ENCODE results near the gene MLANA.
A peak's percentile ranks its signal among the peaks of the same experiment; 100 is the strongest.
"Not testable (repeated sequence)": the region's sequence is repeated elsewhere in the genome, so short reads cannot be mapped to it uniquely, and the experiment has no call there.

MLANA gene

DNA sequence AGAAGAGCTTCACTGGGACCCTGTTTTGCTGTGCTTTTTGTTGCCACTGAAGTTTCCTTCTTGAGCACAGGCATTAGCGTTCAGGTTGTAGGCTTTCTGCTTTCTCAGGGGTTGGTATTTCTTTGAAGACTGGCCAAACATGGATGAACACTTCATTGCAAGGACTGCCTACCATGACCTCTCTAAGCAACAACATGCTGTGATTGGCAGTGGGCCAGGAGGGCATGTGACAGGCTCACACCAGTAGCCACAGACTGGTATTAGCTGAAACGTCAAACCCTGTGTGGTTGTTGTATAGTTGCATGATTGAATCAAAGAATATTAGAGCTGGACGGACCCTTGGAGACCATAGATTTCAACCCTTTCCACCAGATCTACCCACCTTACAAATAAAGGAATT lies 20.0 kb upstream of the MLANA start:
- no peak for DNase-seq

DNA sequence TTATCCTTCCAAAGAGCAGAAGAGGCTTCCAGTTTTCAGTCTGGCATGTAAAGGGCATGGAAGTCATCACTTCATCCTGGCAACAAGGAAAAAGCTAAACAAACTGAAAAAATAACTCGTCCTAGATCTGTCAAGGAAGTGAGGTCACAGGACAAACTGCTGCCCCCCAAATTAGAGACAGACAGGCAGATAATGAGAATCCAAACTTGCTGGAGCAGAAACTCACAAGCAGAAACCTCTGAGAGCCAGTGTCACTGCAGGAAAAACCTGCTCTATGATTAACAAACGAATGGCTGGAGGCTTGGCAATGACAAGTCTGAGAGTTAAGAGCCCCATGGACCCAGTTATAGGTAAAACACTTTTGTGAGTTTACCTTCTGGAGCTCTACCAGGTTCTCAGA lies 18.9 kb upstream of the MLANA start:
- DNase-seq = no peak

GRCh38 chr9:5872511-5872910 lies 18.2 kb upstream of the MLANA start:
- DNase-seq = no peak

DNA sequence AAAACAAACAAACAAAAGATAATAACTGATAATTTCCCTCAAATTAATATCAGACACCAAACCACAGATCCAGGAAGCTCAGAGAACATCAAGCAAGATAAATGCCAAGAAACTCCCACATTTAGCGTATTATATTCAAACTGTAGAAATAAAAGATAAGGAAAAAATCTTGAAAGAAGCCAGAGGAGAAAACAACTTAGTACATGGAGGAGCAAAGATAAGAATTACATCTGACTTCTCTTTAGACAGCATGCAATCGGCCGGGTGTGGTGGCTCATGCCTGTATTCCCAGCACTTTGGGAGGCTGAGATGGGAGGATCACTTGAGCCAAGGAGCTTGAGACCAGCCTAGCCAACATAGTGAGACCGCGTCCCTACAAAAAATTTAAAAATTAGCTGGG lies 17.2 kb upstream of the MLANA start:
- DNase-seq = peak; percentile 44

- no peak for DNase-seq
Observed at GRCh38 chr9:5874048-5874447, 16.6 kb upstream of the MLANA start.

DNA sequence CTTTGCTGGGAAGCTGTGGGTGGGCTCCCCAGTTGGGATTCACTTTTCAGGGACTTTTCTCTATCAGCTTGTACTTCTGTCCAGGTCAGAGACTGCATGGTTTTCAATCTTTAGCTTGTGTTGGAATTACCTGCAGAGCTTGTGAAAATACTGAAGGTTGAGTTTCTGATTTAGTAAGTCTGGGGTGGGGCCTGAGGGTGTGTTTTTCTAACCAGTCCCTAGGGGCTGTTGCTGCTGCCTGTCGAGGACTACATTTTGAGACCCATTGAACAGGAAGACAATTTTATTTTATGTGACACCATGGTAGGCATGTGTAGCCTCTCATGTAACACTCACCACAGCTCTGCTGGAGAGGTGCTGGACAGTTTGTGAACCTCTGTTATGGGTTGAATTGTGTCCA lies 14.7 kb upstream of the MLANA start:
- no peak for DNase-seq

DNA sequence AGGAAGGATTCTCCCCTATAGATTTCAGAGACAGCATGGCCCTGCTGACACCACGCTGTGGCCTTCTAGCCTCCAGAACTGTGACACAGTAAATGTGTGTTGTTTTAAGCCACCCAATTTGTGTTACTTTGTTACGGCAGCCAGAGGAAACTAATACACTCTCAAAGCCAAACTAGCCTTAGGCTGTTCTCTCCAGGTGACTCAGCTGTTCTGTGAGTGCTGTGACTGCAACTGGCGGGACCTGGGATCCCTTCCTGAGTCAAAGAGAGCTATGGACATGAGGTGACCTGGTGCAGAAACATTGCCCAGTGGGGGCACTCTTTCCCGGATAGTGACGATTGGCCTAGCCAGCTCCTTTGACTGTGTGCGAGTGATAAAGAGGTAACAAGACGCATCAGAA lies 14.0 kb upstream of the MLANA start:
- DNase-seq = no peak

GRCh38 chr9:5879419-5880181 lies 11.1 kb upstream of the MLANA start:
- DNase-seq = peak; percentile 82

GRCh38 chr9:5882244-5883012 lies 8.3 kb upstream of the MLANA start:
- not testable (repeated sequence) for DNase-seq

DNA sequence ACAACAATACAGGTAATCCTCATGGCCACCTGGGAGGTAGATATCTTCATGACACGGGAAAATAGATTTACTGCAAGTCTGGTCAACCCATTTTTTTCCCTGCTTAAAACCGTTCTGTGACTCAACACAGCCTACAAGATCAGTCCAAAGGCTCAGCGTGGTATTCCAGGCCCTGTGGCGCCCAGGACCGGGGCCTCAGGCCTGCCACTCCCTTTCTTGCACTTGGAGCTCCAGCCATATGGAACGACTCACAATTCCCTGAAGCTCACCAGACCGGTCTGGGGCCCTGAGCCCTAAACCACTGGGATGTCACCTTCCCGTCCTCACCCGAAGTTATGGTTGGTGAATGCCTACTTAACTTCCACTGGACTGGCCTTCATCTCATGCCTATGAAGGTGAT lies 6.5 kb upstream of the MLANA start:
- DNase-seq = no peak

DNA sequence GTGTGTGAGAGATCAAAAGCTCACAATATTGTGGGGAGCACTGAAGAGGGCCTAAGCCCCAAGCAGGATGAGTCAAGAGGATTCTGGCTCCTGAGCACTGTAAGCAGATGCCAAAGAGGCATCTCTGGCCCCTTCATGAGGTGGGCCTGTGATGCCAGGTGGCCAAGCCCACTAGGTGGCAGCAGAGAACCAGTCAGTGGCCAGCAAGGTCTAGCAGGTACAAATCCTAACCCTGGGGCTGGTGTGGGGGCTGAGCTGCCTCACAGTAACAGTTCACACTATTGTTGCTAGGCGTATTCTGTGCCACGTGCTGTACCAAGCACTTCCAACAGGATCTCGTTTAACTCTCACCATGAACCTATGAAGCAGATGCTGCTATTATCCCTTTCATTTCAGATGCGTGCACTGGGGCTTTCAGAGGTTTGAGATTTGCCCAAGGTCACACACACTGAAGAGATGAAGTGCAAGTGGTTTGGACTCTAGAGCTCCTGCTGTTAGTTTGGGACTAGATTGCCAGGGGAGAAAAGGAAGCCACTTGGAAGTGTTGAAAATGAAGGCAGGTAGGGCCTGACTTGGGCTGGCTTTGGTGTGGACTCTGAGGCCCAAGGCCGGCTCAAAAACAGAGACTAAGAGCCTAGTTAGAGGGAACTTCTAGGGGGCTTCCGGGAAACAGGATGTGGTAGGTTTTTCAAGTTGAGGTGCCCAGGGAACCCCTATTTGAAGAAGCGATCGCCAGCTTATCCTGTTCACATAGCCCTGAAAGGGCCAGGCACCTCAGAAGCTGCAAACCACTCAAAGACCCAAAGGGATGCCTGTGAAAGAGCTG lies 4.4 kb upstream of the MLANA start:
- DNase-seq = peak; percentile 50

GRCh38 chr9:5892456-5893133 lies 1.9 kb downstream of the MLANA start:
- peak; percentile 23 for DNase-seq

- DNase-seq = no peak
Observed at GRCh38 chr9:5893134-5893505, 2.4 kb downstream of the MLANA start.

DNA sequence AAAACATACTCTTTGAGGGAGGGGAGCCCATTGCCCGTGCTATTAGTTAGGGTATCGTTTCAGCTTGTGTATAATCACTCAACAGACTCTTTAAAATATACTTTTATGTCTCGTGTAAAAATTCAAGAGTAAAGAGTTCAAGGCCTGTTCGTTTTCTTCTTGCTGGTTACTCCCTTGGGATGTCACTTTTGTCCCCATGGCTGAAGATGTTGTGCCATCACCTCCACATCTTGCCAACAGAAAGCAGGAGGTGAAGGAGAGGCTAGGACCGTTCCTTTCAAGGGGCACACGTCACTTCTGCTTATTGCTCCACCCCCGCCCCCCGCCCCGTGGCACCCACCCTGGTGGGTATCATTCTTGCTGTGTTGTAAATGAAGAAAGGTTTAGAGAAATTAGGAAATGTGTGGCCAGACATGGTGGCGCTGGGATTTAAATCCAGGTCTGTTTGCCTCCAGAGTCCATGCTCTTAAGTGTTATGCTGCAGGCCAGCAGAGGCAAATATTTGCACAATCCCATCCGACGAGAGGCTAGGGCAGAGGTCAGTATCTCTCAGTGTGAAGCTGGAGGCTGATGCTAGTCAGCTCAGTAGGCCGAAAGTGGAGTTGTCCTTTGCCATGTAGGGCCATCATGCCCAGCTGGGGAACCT lies 3.0 kb downstream of the MLANA start:
- DNase-seq = no peak

GRCh38 chr9:5894237-5894959 lies 3.7 kb downstream of the MLANA start:
- no peak for DNase-seq

GRCh38 chr9:5895782-5896181 lies 5.1 kb downstream of the MLANA start:
- no peak for DNase-seq

DNA sequence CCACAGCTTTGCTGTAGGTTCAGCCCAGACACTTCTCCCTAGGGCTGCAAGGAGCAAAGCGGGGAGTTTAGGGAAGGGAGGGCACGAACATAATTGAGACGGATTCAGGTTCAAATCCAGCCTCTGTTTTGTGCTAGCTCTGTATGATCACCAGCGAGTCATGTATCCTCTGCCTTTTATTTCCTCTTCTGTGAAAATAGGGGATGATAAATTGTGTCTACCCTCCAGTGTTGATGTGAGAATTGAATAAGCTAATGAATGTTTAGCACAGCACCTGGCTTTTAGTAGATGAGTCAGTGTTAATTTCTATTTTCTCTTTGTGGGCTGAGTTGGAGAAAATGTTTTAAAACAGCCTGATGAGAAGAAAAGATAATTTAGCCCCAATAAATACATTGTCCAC lies 6.2 kb downstream of the MLANA start:
- DNase-seq = no peak

DNA sequence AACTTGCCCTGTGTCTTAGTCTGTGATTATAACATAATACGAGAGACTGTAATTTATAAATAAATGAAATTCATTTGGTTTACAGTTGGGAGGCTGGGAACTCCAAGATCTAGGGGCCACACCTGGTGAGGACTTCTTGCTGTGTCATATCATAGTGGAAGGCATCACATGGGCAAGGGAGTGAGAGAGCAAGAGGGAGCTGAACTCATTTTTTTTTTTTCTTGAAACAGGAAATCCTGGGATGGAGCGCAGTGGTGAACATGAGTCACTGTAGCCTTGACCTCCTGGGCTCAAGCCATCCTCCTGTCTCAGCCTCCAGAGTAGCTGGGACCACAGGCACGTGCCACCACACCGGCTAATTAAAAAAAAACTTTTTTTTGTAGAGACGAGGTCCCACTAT lies 7.2 kb downstream of the MLANA start:
- no peak for DNase-seq

GRCh38 chr9:5899292-5899691 lies 8.6 kb downstream of the MLANA start:
- DNase-seq = no peak

DNA sequence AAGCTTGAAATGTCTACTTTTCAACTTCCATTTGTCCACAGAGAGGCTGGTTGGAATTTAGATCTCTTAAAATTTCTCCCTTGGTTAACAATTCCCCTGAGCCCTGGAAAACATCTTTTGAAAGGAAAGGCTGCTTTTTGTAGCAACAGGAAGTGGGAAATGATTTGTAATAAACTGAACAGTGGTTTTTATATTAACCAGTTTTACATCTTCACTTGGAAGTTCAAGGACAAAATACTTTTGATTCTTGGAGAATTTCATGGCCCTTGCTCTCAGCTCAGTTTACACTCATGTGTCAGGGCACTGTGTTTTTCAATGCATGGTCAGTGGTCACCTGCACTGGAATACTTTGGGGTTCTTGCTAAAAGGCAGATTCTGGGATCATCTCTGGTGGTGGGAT lies 9.9 kb downstream of the MLANA start:
- DNase-seq = no peak

DNA sequence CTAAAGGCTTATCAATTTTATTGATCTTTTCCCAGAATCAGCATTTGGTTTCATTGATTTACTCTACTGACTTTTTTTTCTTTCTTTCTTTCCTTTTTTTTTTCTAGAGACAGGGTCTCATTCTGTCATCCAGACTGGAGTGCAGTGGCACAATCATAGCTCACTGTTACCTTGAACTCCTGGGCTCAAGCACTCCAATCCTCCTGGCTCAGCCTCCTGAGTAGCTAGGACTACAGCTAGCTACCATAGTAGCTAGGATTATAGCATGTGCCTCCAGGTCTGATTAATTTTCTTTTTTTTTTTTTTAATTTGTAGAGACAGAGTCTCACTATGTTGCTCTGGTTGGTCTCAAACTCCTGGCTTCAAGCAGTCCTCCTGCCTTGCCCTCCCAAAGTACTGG lies 11.7 kb downstream of the MLANA start:
- no peak for DNase-seq

DNA sequence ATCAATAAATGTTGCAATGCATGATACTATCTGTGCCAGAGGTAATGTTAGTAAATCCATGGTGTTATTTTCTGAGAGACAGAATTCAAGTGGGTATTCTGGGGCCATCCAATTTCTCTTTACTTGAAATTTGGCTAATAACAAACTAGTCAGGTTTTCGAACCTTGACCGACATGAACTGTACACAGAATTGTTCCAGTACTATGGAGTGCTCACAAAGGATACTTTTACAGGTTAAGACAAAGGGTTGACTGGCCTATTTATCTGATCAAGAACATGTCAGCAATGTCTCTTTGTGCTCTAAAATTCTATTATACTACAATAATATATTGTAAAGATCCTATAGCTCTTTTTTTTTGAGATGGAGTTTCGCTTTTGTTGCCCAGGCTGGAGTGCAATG lies 18.2 kb downstream of the MLANA start:
- DNase-seq = no peak

All from NCI-H226 (cell line).